Mesendoderm (in vitro differentiated cells): ENCODE data around the gene AMDHD2.
"Not testable (repeated sequence)": the region's sequence is repeated elsewhere in the genome, so short reads cannot be mapped to it uniquely, and the experiment has no call there.

Source experiments
- DNase-seq: peaks from one replicate; pipeline ENCODE4 v3.0.0; 2013
- H2AK5ac ChIP-seq: 2 replicates; pipeline ENCODE4 v1.6.1; 2013; ENCODE audit warnings: low read length, inconsistent platforms
- H2BK120ac ChIP-seq: 2 replicates; pipeline ENCODE4 v1.6.1; 2013; ENCODE audit warnings: low read depth, mild to moderate bottlenecking, low read length, moderate library complexity, mixed read lengths
- H2BK15ac ChIP-seq: replicated peaks from 2 replicates; pipeline ENCODE4 v1.6.1; 2013; ENCODE audit warnings: low read depth, mild to moderate bottlenecking, moderate library complexity
- H2BK5ac ChIP-seq: 2 replicates; pipeline ENCODE4 v1.6.1; 2013; ENCODE audit warnings: low read length, inconsistent platforms
- H3K18ac ChIP-seq: 2 replicates; pipeline ENCODE4 v1.6.1; 2013; ENCODE audit warnings: mild to moderate bottlenecking, low read length, mixed read lengths
- H3K23ac ChIP-seq: one replicate; pipeline ENCODE4 v1.6.1; 2013; ENCODE audit warnings: low read length
- H3K27ac ChIP-seq: 2 replicates; pipeline ENCODE4 v1.5.1; 2013; ENCODE audit warnings: low read depth, mild to moderate bottlenecking, inconsistent platforms, low read length, moderate library complexity
- H3K27me3 ChIP-seq: 2 replicates; pipeline ENCODE4 v1.6.1; 2013; ENCODE audit warnings: low read length, control low read depth, mild to moderate bottlenecking, inconsistent platforms; ENCODE audit not compliant: insufficient read depth, poor library complexity
- H3K36me3 ChIP-seq: 2 replicates; pipeline ENCODE4 v1.6.1; 2013; ENCODE audit warnings: low read length, inconsistent platforms; ENCODE audit not compliant: control insufficient read depth, insufficient read depth
- H3K4ac ChIP-seq: one replicate; pipeline ENCODE4 v1.6.1; 2013; ENCODE audit warnings: low read depth, mild to moderate bottlenecking, low read length, moderate library complexity
- H3K4me1 ChIP-seq: 2 replicates; pipeline ENCODE4 v1.6.1; 2013; ENCODE audit warnings: low read depth, low read length, inconsistent platforms; ENCODE audit not compliant: control insufficient read depth
- H3K4me2 ChIP-seq: 2 replicates; pipeline ENCODE4 v1.6.1; 2013; ENCODE audit warnings: low read length
- H3K4me3 ChIP-seq: 2 replicates; pipeline ENCODE4 v1.5.1; 2013; ENCODE audit warnings: mild to moderate bottlenecking, low read length
- H3K56ac ChIP-seq: one replicate; pipeline ENCODE4 v1.6.1; 2013; ENCODE audit warnings: low read length
- H3K79me1 ChIP-seq: 2 replicates; pipeline ENCODE4 v1.6.1; 2013; ENCODE audit warnings: low read length, inconsistent platforms
- H3K79me2 ChIP-seq: 2 replicates; pipeline ENCODE4 v1.6.1; 2013; ENCODE audit warnings: mild to moderate bottlenecking, low read length; ENCODE audit not compliant: control insufficient read depth, insufficient read depth
- H3K9ac ChIP-seq: 2 replicates; pipeline ENCODE4 v1.6.1; 2013; ENCODE audit warnings: low read length, inconsistent platforms
- H4K5ac ChIP-seq: one replicate; pipeline ENCODE4 v1.6.1; 2013; ENCODE audit warnings: low read length
- H4K8ac ChIP-seq: one replicate; pipeline ENCODE4 v1.6.1; 2013; ENCODE audit warnings: low read depth, mild to moderate bottlenecking, control low read depth, low read length, moderate library complexity
- WGBS: extraction: QIAGEN DNeasy Blood & Tissue Kit; methylation state at CpG from one replicate; pipeline ENCODE4 v1.1.7; 2013; ENCODE audit warnings: low lambda C conversion rate, missing lambda C conversion rate; ENCODE audit not compliant: insufficient coverage; ENCODE audit errors: extremely low coverage; 5-methylcytosine and 5-hydroxymethylcytosine counted together

The AMDHD2 gene

GRCh38 chr16:2541409-2541808 is 21.2 kb downstream of the AMDHD2 start:
- not testable (repeated sequence) for H3K27me3 ChIP-seq, H3K4me1 ChIP-seq, H3K56ac ChIP-seq, H3K18ac ChIP-seq, H3K23ac ChIP-seq, H3K27ac ChIP-seq, H4K5ac ChIP-seq, H3K4me3 ChIP-seq, DNase-seq, H3K9ac ChIP-seq, H2BK15ac ChIP-seq, H2BK5ac ChIP-seq, H3K4me2 ChIP-seq, H2AK5ac ChIP-seq, H3K36me3 ChIP-seq, H3K79me1 ChIP-seq, H3K4ac ChIP-seq, H3K79me2 ChIP-seq, H2BK120ac ChIP-seq, H4K8ac ChIP-seq
- no CpG with 5 or more reads among the region's 6 CpGs for WGBS

GRCh38 chr16:2543771-2544170 is 23.6 kb downstream of the AMDHD2 start:
- H3K79me2 ChIP-seq, H3K27me3 ChIP-seq, DNase-seq, H3K4me1 ChIP-seq, H3K27ac ChIP-seq, H3K56ac ChIP-seq, H3K4ac ChIP-seq, H3K4me3 ChIP-seq, H2BK120ac ChIP-seq, H4K8ac ChIP-seq, H3K9ac ChIP-seq, H3K36me3 ChIP-seq, H2AK5ac ChIP-seq, H2BK5ac ChIP-seq, H3K18ac ChIP-seq, H4K5ac ChIP-seq, H3K4me2 ChIP-seq, H3K23ac ChIP-seq, H2BK15ac ChIP-seq, H3K79me1 ChIP-seq: not testable (repeated sequence)
- no CpG with 5 or more reads among the region's 14 CpGs for WGBS

DNA sequence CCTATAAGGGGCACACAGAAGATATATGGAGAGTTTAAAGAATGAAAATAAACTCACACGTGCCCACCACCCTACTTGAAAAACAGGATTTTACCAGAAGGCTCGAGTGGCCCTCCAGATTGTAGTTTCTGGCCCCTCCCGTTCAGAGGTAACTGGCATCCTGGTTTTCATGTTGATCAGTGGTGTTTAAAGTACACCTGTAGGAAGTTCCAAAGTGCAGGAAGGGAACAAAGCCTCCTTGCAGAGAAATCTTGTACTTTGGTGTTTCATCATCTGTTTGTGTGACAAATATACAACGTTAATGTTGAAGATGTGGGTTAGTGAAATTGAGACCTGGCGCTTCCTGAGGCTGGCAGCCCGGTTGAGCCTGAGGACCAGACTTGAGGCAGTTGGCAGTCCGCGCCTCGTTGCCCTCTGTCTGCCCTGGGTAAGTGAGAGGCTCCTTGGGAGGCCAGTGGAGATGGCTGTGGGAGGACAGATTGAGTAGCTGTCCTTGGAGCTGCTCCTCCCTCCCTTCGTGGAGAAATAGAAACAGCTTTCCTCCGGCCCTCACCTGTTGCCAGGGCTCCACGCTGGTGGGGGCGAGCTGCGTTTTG is 30.2 kb downstream of the AMDHD2 start:
- H2AK5ac ChIP-seq, H3K27ac ChIP-seq, DNase-seq, H2BK5ac ChIP-seq, H3K4me1 ChIP-seq, H2BK120ac ChIP-seq, H3K79me2 ChIP-seq, H2BK15ac ChIP-seq, H3K27me3 ChIP-seq, H3K79me1 ChIP-seq, H4K8ac ChIP-seq, H3K23ac ChIP-seq, H3K56ac ChIP-seq, H3K36me3 ChIP-seq, H4K5ac ChIP-seq, H3K18ac ChIP-seq, H3K4me3 ChIP-seq, H3K4ac ChIP-seq, H3K4me2 ChIP-seq, H3K9ac ChIP-seq: not testable (repeated sequence)
- no CpG with 5 or more reads among the region's 14 CpGs for WGBS

DNA sequence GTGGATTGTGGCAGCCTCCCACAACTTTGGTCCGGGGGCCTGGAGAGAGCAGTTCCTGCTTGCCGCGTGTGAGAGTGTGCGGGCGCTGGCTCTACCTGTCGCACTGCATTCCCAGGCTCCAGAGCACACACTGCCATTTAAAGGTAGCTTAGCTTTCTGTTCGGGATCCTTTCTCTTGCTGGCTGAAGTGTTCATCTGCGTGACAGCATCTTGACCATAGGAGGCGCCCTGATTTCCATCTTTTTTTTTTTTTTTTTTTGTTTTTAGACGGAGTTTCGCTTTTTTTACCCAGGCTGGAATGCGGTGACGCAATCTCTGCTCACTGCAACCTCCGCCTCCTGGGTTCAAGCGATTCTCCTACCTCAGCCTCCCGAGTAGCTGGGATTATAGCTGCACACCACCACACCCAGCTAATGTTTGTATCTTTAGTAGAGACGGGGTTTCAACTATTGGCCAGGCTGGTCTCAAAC is 31.3 kb downstream of the AMDHD2 start:
- not testable (repeated sequence) for H3K23ac ChIP-seq, H2BK15ac ChIP-seq, H4K5ac ChIP-seq, H2BK5ac ChIP-seq, H4K8ac ChIP-seq, H3K4me1 ChIP-seq, H3K4me3 ChIP-seq, H3K18ac ChIP-seq, H3K9ac ChIP-seq, H3K27me3 ChIP-seq, H3K27ac ChIP-seq, H2BK120ac ChIP-seq, H3K4ac ChIP-seq, H3K4me2 ChIP-seq, H3K36me3 ChIP-seq, H3K79me2 ChIP-seq, H3K79me1 ChIP-seq, H2AK5ac ChIP-seq, H3K56ac ChIP-seq
- WGBS: no CpG with 5 or more reads among the region's 17 CpGs
- DNase-seq: peak; percentile 77

DNA sequence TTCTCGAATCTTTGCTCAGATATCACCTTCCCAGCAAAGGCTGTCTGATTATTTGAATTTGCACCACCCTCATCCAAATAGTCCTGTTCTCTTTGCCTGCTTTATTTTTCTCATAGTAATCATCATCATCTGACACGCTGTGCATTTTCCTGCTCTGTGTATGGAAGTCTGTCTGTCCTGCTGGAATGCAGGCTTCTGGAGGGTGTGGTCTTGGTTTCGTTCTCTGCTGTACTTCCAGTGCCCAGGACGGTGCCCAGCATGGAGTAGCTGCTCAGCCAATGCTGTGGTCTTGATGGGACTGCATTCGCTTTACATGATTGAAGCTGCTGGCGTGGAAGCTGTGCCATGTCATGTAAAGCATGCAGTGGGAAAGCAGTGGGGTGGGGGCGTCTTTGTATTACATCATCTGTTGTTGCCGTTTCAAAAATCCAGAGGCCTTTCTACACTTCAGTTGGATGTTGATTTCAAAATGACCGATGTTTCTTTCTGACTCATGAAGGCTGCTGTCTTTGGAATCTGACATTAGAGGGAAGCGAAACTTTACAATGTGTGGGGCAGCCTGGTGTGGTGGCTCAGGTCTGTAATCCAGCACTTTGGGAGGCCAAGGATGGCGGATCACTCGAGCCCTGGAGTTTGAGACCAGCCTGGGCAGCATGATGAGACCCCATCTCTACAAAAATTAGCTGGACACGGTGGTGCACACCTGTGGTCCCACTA is 34.7 kb downstream of the AMDHD2 start:
- not testable (repeated sequence) for H2AK5ac ChIP-seq, H3K27me3 ChIP-seq, H3K36me3 ChIP-seq, H3K4me3 ChIP-seq, H2BK15ac ChIP-seq, H3K56ac ChIP-seq, H3K4ac ChIP-seq, H3K4me2 ChIP-seq, H4K5ac ChIP-seq, H2BK5ac ChIP-seq, H4K8ac ChIP-seq, H3K79me1 ChIP-seq, H3K18ac ChIP-seq, H3K27ac ChIP-seq, H2BK120ac ChIP-seq, H3K9ac ChIP-seq, H3K79me2 ChIP-seq, DNase-seq, H3K4me1 ChIP-seq, H3K23ac ChIP-seq
- no CpG with 5 or more reads among the region's 13 CpGs for WGBS

GRCh38 chr16:2557150-2557549 is 37.0 kb downstream of the AMDHD2 start:
- H3K23ac ChIP-seq, H3K27me3 ChIP-seq, H4K5ac ChIP-seq, H3K27ac ChIP-seq, H3K4ac ChIP-seq, H3K9ac ChIP-seq, H3K79me1 ChIP-seq, H3K4me1 ChIP-seq, H3K18ac ChIP-seq, DNase-seq, H3K4me3 ChIP-seq, H3K56ac ChIP-seq, H2BK120ac ChIP-seq, H2BK15ac ChIP-seq, H3K4me2 ChIP-seq, H2BK5ac ChIP-seq, H4K8ac ChIP-seq, H3K79me2 ChIP-seq, H3K36me3 ChIP-seq, H2AK5ac ChIP-seq: not testable (repeated sequence)
- no CpG with 5 or more reads among the region's 15 CpGs for WGBS
